K562 (cell line): ENCODE measurements around the gene TRIM68. TPM values are rescaled to one million over a fixed set of nuclear protein-coding genes. Genes with fewer than 3 reads are reported as not detected.
A peak's percentile ranks its signal among the peaks of the same experiment; 100 is the strongest.

Experiments used
- CEBPB ChIP-seq: fragments of 450-650 bp; IDR thresholded peaks from 2 replicates; pipeline ENCODE4 v1.6.1; 2016; ENCODE audit warnings: missing genetic modification characterization, missing compliant biosample characterization
- HNRNPH1 ChIP-seq: fragments of 200-400 bp; formaldehyde crosslinking; optimal IDR thresholded peaks from 2 replicates; pipeline ENCODE3; 2017; ENCODE audit warnings: low read depth, mild to moderate bottlenecking, low read length, moderate library complexity
- HOMEZ ChIP-seq: fragments of 250-450 bp; sonication (Bioruptor Pico); IDR thresholded peaks from 2 replicates; pipeline ENCODE4 v1.4.0; 2020; ENCODE audit warnings: mild to moderate bottlenecking, moderate library complexity
- MAFK ChIP-seq: IDR thresholded peaks from 2 replicates; pipeline ENCODE4 v1.6.1; 2011; ENCODE audit warnings: low read length, improper control_type of control experiment
- MTA3 ChIP-seq: fragments of 450-650 bp; formaldehyde crosslinking; IDR thresholded peaks from 2 replicates; pipeline ENCODE4 v1.6.1; 2017; ENCODE audit warnings: mild to moderate bottlenecking, borderline replicate concordance
- NBN ChIP-seq: fragments of 450-650 bp; IDR thresholded peaks from 2 replicates; pipeline ENCODE4 v1.6.1; 2016; ENCODE audit warnings: low read depth, mild to moderate bottlenecking
- NEUROD1 ChIP-seq: fragments of 150-350 bp; IDR thresholded peaks from 2 replicates; pipeline ENCODE4 v1.6.1; 2014; ENCODE audit warnings: borderline replicate concordance, low read length, low read depth; ENCODE audit not compliant: partially characterized antibody
- NFE2 ChIP-seq: IDR thresholded peaks from 2 replicates; pipeline ENCODE4 v1.6.1; 2014; ENCODE audit warnings: antibody characterized with exemption, low read depth
- PTRF ChIP-seq: fragments of 450-650 bp; IDR thresholded peaks from 2 replicates; pipeline ENCODE4 v1.6.1; 2016; ENCODE audit warnings: mild to moderate bottlenecking, missing genetic modification characterization, missing compliant biosample characterization
- SREBF1 ChIP-seq: fragments of 150-350 bp; IDR thresholded peaks from 2 replicates; pipeline ENCODE4 v1.6.1; 2014; ENCODE audit warnings: antibody characterized with exemption, low read depth, low read length, borderline replicate concordance
- SRSF9 ChIP-seq: fragments of 200-400 bp; formaldehyde crosslinking; IDR thresholded peaks from 2 replicates; pipeline ENCODE4 v1.6.1; 2017; ENCODE audit warnings: low read depth, low read length, borderline replicate concordance
- STAG1 ChIP-seq: sonication (generic); formaldehyde crosslinking; IDR thresholded peaks from 2 replicates; pipeline ENCODE4 v1.5.0; 2020; ENCODE audit warnings: missing genetic modification reagents, borderline replicate concordance
- WHSC1 ChIP-seq: IDR thresholded peaks from one replicate; pipeline ENCODE4 v1.6.1; 2012; ENCODE audit warnings: low read length, control low read depth, inconsistent platforms
- ZFP1 ChIP-seq: fragments of 450-650 bp; formaldehyde crosslinking; IDR thresholded peaks from 2 replicates; pipeline ENCODE4 v1.4.0; 2020; ENCODE audit warnings: mild to moderate bottlenecking, mixed read lengths
- ZFX ChIP-seq: sonication (generic); formaldehyde crosslinking; IDR thresholded peaks from 2 replicates; pipeline ENCODE4 v1.8.0; 2022; ENCODE audit warnings: mild to moderate bottlenecking, missing genetic modification reagents, moderate library complexity
- ZNF224 ChIP-seq: sonication (generic); formaldehyde crosslinking; IDR thresholded peaks from 2 replicates; pipeline ENCODE4 v1.8.0; 2022; ENCODE audit warnings: mild to moderate bottlenecking, missing genetic modification reagents
- ZNF398 ChIP-seq: fragments of 250-450 bp; sonication (Bioruptor Pico); IDR thresholded peaks from 2 replicates; pipeline ENCODE4 v1.8.0; 2021; ENCODE audit warnings: moderate library complexity, mild to moderate bottlenecking, inconsistent platforms
- ZNF518B ChIP-seq: fragments of 250-450 bp; sonication (Bioruptor Pico); IDR thresholded peaks from 2 replicates; pipeline ENCODE4 v1.5.0; 2021; ENCODE audit warnings: mild to moderate bottlenecking, moderate library complexity
- ZNF764 ChIP-seq: fragments of 250-450 bp; sonication (Bioruptor Pico); IDR thresholded peaks from 2 replicates; pipeline ENCODE4 v1.4.0; 2020; ENCODE audit warnings: low read depth, mild to moderate bottlenecking, moderate library complexity
- ZNF830 ChIP-seq: fragments of 250-450 bp; sonication (Bioruptor Pico); IDR thresholded peaks from 2 replicates; pipeline ENCODE4 v1.5.0; 2021; ENCODE audit warnings: mild to moderate bottlenecking
- polyA plus RNA-seq, 8 experiments: library from polyadenylated mRNA; depleted of rRNA in 4 of 8; stranded (reverse) in 5 of 8; unstranded in 3 of 8; fragments of >200 nt; fragmentation: Nextera tagmentation in 2 of 8; fragmentation: Illumina TruSeq in 1 of 8; extraction: Ambion mirVana in 2 of 8; extraction: Trizol in 1 of 8; gene quantifications; 2 replicates each; pipeline versions ENCODE4 v1.2.1 to v1.2.3, GENCODE V29; 2011 to 2014; ENCODE audit warnings: inconsistent platforms in 1 of 8, missing spikeins in 1 of 8
- total RNA-seq, 7 experiments: library from RNA; depleted of rRNA in 6 of 7; stranded (reverse); fragments of >200 nt in 6 of 7; fragmentation: Illumina TruSeq in 2 of 7; extraction: Trizol in 2 of 7; gene quantifications; 2 replicates each; pipeline versions ENCODE4 v1.2.1 to v1.2.3, GENCODE V29; 2011 to 2021; ENCODE audit warnings: low replicate concordance in 1 of 7
- TF ChIP-seq, protein P1 (sequence below): sonication (generic); formaldehyde crosslinking; IDR thresholded peaks from 2 replicates; pipeline ENCODE4 v1.8.0; 2022; ENCODE audit warnings: missing genetic modification reagents, mild to moderate bottlenecking, moderate library complexity, borderline replicate concordance

TRIM68 gene
- total and polyA plus RNA-seq, 9 of the 15 experiments (the other 6 are each of a cell fraction or from before 2014, with no cell fraction given), result 5.2 to 10.9 (median 7.9) TPM

DNA sequence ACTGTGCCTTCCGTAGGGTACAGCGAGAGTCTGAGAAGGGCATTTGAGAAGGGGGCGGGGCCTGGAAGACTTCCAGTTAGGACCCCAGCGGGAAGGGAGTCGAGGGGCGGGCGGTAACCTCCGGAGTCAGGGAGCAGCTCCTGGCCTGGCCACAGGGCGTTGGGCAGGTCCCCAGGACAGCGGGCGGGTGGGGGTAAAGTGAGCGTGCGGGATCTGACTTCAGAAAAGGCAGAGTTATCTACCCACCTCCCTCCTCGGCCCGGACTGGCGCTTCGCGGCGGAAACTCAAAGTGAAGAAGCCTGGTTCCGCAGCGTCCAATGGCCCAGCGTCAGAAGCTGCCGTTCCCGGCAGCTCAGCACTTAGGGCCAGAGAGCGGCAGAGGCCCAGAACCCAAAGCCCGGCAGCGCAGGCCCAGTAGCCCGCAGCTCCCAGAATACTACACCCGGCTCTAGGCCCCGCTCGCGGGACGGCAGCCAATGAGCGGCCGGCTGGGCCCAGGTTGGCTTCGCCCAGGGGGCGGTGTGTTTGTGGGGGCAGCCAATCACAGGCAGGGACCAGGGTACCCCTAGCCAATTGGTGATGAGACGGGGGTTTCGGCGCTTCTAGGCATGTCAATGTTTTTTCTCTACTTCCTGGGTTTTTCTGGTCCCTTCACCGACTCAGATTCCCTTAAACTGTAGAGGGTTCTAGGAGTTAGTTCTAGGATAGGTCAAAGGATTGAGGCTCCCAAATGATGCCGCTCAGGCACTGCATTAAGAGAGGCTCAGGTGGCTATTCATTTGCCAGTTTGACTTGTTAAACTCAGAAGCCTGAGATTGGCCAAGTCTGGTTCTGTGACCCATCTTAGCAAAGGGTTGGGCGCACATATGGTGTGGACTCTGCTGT, at the start of gene TRIM68 (continued):
- no peak for TF ChIP-seq STAG1 (CRISPR knock-in tag)
- no peak for TF ChIP-seq ZNF224
- peak; percentile 84 for TF ChIP-seq NEUROD1
- TF ChIP-seq NFE2, result no peak
- no peak for TF ChIP-seq SREBF1
- TF ChIP-seq HOMEZ (CRISPR knock-in tag), result no peak
- no peak for TF ChIP-seq ZNF830
- no peak for TF ChIP-seq MAFK
- no peak for TF ChIP-seq ZNF398 (CRISPR knock-in tag)
- TF ChIP-seq PTRF, result no peak
- no peak for TF ChIP-seq ZNF764
- no peak for TF ChIP-seq ZFP1
- TF ChIP-seq MTA3, result 0 out of 2 replicates have a peak, but pooled peaks have one; percentile 68
- TF ChIP-seq WHSC1, result no peak
- no peak for TF ChIP-seq CEBPB (tag)
- no peak for TF ChIP-seq NBN
- peak; percentile 97 for TF ChIP-seq ZFX (CRISPR knock-in tag)
- no peak for TF ChIP-seq ZNF518B (CRISPR knock-in tag)
- no peak for TF ChIP-seq SRSF9
- TF ChIP-seq, protein P1, sequence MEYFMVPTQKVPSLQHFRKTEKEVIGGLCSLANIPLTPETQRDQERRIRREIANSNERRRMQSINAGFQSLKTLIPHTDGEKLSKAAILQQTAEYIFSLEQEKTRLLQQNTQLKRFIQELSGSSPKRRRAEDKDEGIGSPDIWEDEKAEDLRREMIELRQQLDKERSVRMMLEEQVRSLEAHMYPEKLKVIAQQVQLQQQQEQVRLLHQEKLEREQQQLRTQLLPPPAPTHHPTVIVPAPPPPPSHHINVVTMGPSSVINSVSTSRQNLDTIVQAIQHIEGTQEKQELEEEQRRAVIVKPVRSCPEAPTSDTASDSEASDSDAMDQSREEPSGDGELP (CRISPR knock-in tag), result peak; percentile 59
- no peak for TF ChIP-seq HNRNPH1
